AG10803 (cell line): ENCODE measurements around the gene FKBP4.
A peak's percentile ranks its signal among the peaks of the same experiment; 100 is the strongest.

ENCODE experiments used
- DNase-seq: peaks from one replicate; pipeline ENCODE4 v3.0.0; 2010; ENCODE audit warnings: low read depth
- H3K4me3 ChIP-seq: 2 replicates; pipeline ENCODE4 v1.5.1; 2011; ENCODE audit warnings: mild to moderate bottlenecking, low read length, control low read depth
- CTCF ChIP-seq: conservative IDR thresholded peaks from 2 replicates; pipeline ENCODE4 v1.5.1; 2011; ENCODE audit warnings: mild to moderate bottlenecking, low read length, control low read depth, inconsistent platforms

The FKBP4 gene

GRCh38 chr12:2803635-2804392 lies 9.0 kb downstream of the FKBP4 start:
- DNase-seq: no peak
- TF ChIP-seq CTCF: no peak
- H3K4me3 ChIP-seq: no peak overlapping the region

GRCh38 chr12:2804393-2805142 lies 9.8 kb downstream of the FKBP4 start:
- no peak overlapping the region for H3K4me3 ChIP-seq
- DNase-seq: peak; percentile 61
- TF ChIP-seq CTCF: no peak

- no peak for TF ChIP-seq CTCF
- peak; percentile 59 for DNase-seq
- no peak overlapping the region for H3K4me3 ChIP-seq
Measured at GRCh38 chr12:2805143-2805520, 10.4 kb downstream of the FKBP4 start.

GRCh38 chr12:2806700-2807099 lies 11.9 kb downstream of the FKBP4 start:
- TF ChIP-seq CTCF: no peak
- no peak for DNase-seq
- H3K4me3 ChIP-seq: no peak overlapping the region

- no peak for DNase-seq
Measured at GRCh38 chr12:2811801-2812200, 17.0 kb downstream of the FKBP4 start.

GRCh38 chr12:2812290-2813213 lies 17.8 kb downstream of the FKBP4 start, which contains the start of gene ITFG2:
Gene ITFG2, plus strand, starts transcription at chr12:2812668. Its CDS starts 93 bp downstream, at chr12:2812761.
- peak; percentile 98 for DNase-seq
- TF ChIP-seq CTCF: no peak
- peak within 1 kb of the TSS; percentile 99 for H3K4me3 ChIP-seq

More at GRCh38 chr12:2811801-2812200, 17.0 kb downstream of the FKBP4 start:
- peak overlapping the region; percentile 99 for H3K4me3 ChIP-seq
- no peak for TF ChIP-seq CTCF
